Immature natural killer cell (primary cell): ENCODE results near the gene NBPF1. TPM values are rescaled to one million over a fixed set of nuclear protein-coding genes. Genes with fewer than 3 reads are reported as not detected.
"Not testable (repeated sequence)": the region's sequence is repeated elsewhere in the genome, so short reads cannot be mapped to it uniquely, and the experiment has no call there.

ENCODE experiments used
- DNase-seq, 3 donors: peaks; one replicate each; pipeline ENCODE4 v3.0.0; 2022; ENCODE audit warnings: mixed read lengths in 1 of 3
- H3K27ac Mint-ChIP-seq, 6 donors: one replicate each; pipeline ENCODE4 v1.8.0; 2020; ENCODE audit warnings: mixed read lengths in 6 of 6, mild to moderate bottlenecking in 5 of 6, inconsistent platforms in 4 of 6, moderate library complexity in 3 of 6
- H3K27me3 Mint-ChIP-seq, 3 donors: one replicate each; pipeline ENCODE4 v1.8.0; 2020 to 2021; ENCODE audit warnings: low read depth in 3 of 3, mild to moderate bottlenecking in 3 of 3, mixed read lengths in 3 of 3, moderate library complexity in 3 of 3, inconsistent platforms in 1 of 3
- H3K36me3 Mint-ChIP-seq, 3 donors: one replicate each; pipeline ENCODE4 v1.8.0; 2020; ENCODE audit warnings: mixed read lengths in 3 of 3, inconsistent platforms in 2 of 3, mild to moderate bottlenecking in 2 of 3
- H3K4me1 Mint-ChIP-seq, 2 donors: one replicate each; pipeline ENCODE4 v1.8.0; 2020; ENCODE audit warnings: inconsistent platforms in 2 of 2, mild to moderate bottlenecking in 2 of 2, mixed read lengths in 2 of 2, moderate library complexity in 1 of 2
- H3K4me3 Mint-ChIP-seq, 5 donors: one replicate each; pipeline ENCODE4 v1.8.0; 2020; ENCODE audit warnings: mild to moderate bottlenecking in 5 of 5, mixed read lengths in 5 of 5, inconsistent platforms in 3 of 5, moderate library complexity in 3 of 5
- H3K9me3 Mint-ChIP-seq, 6 donors: one replicate each; pipeline ENCODE4 v1.8.0; 2020; ENCODE audit warnings: mild to moderate bottlenecking in 6 of 6, mixed read lengths in 6 of 6, inconsistent platforms in 4 of 6, moderate library complexity in 3 of 6
- polyA plus RNA-seq, 3 donors: library from polyadenylated mRNA; unstranded; fragments of 300-500 nt; fragmentation: Illumina TruSeq; gene quantifications; one replicate each; pipeline ENCODE4 v1.2.3, GENCODE V29; 2021

NBPF1 gene
- polyA plus RNA-seq, 3 donors from 2014 or later: 4.5 to 9.1 (median 6.9) TPM

DNA sequence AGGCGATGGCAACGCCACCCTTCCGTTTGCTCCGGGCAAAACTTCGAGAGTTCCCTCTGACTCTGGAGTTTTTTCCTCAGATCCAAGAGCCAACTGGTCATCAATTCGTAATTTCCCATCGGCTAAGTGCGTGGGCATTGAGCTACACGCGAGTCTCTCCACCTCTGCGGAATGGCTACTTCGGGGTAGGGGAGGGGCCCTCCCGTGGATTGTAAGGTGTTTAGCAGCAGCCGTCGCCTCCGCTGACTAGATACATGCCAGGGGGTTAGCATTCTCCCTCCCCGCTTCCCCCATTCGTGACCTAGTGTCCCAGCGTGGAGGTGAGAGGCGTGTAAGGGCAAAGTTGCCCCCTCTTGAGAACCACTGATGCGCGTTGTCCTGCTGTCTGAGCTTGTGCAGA lies 77.5 kb downstream of the NBPF1 start:
- not testable (repeated sequence) for H3K27ac Mint-ChIP-seq, H3K4me1 Mint-ChIP-seq, DNase-seq, H3K36me3 Mint-ChIP-seq, H3K9me3 Mint-ChIP-seq, H3K4me3 Mint-ChIP-seq
- peaks cover 8 to 19% (median 11%) of the 10 kb centered on the region in 3 donors for H3K27me3 Mint-ChIP-seq

DNA sequence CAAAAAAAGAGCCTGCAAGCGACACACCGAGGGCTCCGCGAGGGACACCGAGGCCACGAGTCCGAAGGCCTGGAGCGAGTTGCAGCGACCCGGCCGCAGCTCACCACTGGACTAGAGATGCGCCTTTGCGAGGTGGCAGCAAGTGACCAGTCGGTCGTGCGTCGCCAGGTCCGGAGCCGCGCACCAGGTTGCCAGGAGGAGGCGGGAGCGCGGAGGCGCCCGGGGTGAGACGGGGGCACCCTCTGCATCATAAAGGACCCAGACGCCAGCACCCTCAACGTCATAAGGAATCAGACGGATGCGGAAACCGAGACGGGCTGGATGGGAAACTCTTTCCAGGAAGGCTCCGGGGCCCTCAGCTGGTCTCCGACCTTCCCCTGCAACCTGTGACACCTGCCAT lies 77.9 kb downstream of the NBPF1 start:
- H3K27ac Mint-ChIP-seq: not testable (repeated sequence)

DNA sequence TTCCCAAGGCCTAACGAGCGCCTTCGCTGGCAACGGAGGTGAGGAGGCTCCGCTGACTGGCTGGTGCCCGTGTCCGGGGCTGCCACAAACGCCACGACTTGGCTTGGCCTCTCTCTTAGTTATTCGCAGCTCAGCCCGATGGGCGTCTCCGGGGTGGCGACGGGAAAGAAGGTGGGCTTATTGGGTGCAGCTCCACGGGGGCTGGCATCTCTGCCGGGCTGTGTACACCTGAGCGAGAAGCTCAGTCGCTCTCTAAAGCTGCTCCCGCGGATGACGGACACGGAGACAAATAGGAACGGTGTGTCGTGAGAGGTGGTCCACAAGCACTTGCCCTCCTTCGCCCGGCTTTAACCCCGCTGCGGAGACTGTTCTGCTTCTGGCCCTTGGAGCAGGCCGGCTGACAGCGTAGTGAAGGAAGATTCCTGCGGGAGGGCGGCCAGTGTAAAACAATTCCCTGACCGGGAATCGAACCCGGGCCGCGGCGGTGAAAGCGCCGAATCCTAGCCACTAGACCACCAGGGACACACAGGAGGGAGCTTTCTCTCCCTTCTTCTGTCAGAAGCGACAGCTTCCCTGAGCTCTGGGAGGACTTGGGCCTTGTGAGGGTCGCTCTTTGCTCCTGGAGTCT lies 78.4 kb downstream of the NBPF1 start:
- not testable (repeated sequence) for H3K36me3 Mint-ChIP-seq, H3K4me1 Mint-ChIP-seq, H3K9me3 Mint-ChIP-seq, H3K27ac Mint-ChIP-seq
- Mint-ChIP-seq H3K4me3 (peak overlapping the region; percentile 63 to 84 (median 78)), H3K27me3 (peaks cover 11 to 23% (median 11%) of the 10 kb centered on the region in 3 donors)
- DNase-seq: peak in 2 of 3 donors; percentile 14 to 21

More for the DNA sequence above, 77.9 kb downstream of the NBPF1 start:
- Mint-ChIP-seq H3K27me3 (peaks cover 9 to 20% (median 11%) of the 10 kb centered on the region in 3 donors), H3K4me3 (peak overlapping the region in 2 of 5 donors; percentile 15 to 46)
- not testable (repeated sequence) for H3K9me3 Mint-ChIP-seq, H3K4me1 Mint-ChIP-seq, DNase-seq, H3K36me3 Mint-ChIP-seq

DNA sequence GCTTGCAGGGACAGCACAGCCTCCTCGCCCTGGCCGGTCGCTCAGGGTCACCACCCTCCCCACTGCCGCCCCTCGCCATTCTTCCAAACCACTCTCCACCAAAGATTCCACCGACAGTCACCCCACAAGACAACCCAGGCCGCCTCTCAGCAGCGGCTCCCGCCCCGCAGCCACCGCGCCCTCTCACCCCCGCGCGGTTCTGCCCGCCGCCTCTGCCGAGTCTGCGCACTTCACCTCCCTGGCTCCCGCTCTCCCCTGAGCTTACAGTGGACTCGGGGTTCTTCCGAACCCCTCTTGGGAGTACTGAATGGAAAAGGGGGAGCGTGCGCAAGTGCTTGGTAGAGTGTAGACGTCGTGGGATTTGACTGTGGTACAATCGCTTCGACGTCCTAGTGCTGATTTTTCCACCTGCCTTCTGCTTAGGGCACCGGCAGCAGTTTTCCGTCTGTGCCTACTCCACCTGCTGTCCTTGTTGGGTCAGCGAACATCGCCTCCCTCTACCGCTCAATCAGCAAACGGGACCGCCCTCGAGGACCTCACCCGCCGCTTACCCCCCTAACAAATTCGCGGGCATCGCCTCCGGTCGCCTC lies 79.0 kb downstream of the NBPF1 start:
- H3K27ac Mint-ChIP-seq: not testable (repeated sequence)

DNA sequence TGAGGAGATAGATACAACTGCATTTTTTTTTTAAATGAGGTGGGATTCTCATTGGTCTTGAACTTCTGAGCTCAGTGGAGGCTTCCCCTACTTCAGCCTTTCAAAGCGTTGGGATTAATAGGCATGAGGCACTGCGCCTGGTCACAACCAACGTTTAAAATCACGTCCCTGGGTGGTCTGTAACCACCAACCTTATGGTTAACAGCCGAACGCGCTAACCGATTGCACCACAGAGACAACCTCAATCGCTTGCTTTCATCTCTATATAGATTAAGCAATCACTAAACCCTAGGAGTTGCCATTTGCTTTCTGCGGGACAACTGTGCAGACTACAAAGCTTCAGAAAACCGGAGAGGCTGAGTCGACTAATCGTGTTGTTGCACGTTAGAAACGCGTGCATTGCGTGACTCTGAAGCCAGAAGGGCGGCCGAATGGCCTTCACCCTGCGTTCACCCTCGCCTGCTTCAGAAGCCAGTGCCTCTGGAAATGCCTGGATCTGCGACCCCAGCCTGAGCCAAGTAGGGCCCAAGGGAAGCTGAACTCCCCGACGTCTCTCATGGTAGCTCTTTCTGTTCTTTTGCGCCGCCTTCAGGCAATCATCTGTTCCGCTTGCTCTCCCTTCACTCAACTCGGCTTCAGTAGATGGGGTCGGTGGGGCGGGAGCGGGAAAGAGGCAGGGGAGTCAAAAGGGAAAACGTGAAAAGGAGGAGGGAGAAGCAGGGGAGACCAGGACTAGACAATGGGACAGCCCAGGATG lies 81.0 kb downstream of the NBPF1 start:
- H3K27ac Mint-ChIP-seq, H3K4me3 Mint-ChIP-seq, H3K4me1 Mint-ChIP-seq, H3K9me3 Mint-ChIP-seq, DNase-seq, H3K36me3 Mint-ChIP-seq: not testable (repeated sequence)
- peaks cover 11 to 20% (median 11%) of the 10 kb centered on the region in 3 donors for H3K27me3 Mint-ChIP-seq

More for the DNA sequence above, 79.0 kb downstream of the NBPF1 start:
- DNase-seq: peak in 2 of 3 donors; percentile 15 to 17
- H3K9me3 Mint-ChIP-seq, H3K4me1 Mint-ChIP-seq, H3K36me3 Mint-ChIP-seq: not testable (repeated sequence)
- peak overlapping the region in 4 of 5 donors; percentile 38 to 84 (median 70) for H3K4me3 Mint-ChIP-seq
- peaks cover 11 to 23% (median 11%) of the 10 kb centered on the region in 3 donors for H3K27me3 Mint-ChIP-seq

DNA sequence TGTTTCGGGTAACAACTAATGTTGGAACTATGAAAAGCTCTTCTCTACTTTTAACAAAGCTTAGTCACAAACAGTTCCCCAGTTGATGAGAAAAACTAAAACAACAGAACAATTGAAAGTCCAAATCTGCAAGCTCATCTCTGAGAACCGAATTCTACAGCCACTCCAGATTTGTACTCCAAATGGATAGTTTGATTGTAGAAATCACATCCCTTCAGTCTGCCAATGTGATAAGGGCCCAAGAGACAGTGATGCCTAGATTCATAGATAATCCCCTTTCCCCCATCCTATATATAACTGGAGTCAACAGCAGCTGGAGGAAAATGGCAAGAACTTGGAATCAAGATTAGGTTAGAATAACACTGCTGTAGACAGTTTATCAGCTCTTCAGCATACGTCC lies 85.0 kb downstream of the NBPF1 start:
- not testable (repeated sequence) for H3K9me3 Mint-ChIP-seq, DNase-seq, H3K4me1 Mint-ChIP-seq, H3K4me3 Mint-ChIP-seq, H3K27ac Mint-ChIP-seq, H3K36me3 Mint-ChIP-seq
- H3K27me3 Mint-ChIP-seq: peaks cover 7 to 22% (median 13%) of the 10 kb centered on the region in 3 donors

DNA sequence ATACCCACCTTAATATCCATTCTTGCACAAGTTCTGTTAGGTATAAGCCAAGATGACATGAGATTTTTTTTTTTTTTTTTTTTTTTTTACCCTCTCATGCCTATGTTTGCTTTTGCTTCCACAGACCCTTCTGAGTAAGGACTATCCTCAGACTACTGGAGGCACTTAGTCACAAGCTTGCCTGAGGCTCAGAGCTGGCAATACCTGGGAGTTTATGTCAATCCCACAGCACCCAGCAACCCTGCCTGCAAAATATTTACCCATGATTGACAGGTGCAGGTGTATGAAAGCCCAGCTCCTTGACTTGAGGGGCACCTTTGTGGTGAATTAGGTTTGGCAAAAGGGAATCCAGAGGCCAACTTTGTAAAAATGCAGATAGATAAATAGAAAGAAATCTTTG lies 87.6 kb downstream of the NBPF1 start:
- H3K4me1 Mint-ChIP-seq, DNase-seq, H3K4me3 Mint-ChIP-seq, H3K9me3 Mint-ChIP-seq, H3K36me3 Mint-ChIP-seq, H3K27ac Mint-ChIP-seq: not testable (repeated sequence)
- H3K27me3 Mint-ChIP-seq: peaks cover 4 to 20% (median 5%) of the 10 kb centered on the region in 3 donors

DNA sequence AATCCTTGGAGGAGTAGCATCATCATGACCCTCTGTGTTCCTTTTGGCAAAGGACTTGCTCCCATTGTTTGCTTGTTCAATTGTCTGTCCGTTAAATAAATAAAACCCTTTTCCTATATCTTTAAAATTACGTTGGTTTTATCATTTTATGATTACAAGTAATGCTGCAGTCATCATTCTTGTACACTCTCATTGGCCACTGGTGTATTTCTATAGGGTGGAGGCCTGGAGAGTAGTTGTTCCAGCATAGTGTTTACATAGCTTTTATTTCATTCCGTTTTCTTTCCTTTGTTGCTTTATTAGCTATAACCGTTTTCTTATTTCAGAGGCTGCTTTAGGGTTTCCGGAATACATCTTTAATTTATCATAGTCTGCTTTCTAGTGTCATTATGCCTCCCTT lies 91.7 kb downstream of the NBPF1 start:
- H3K36me3 Mint-ChIP-seq: not testable (repeated sequence)

DNA sequence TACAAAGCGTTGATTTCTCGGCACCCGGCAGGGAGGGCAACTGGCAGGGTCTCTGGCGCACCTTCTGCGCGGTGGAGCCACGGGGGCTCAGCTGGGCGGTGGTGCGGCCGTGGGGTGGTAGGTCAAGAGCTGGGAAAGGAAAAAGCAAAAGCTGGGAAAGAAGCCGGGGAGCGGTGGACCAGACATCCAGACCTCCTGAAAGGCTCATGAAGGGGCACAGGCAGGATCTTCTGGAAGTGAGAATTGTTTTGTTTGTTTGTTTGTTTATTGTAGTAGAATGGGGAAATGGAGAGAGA lies 92.1 kb downstream of the NBPF1 start:
- no peak for DNase-seq
- peaks cover 2 to 28% (median 5%) of the 10 kb centered on the region in 3 donors for H3K27me3 Mint-ChIP-seq
- H3K4me3 Mint-ChIP-seq: no peak overlapping the region
- H3K27ac Mint-ChIP-seq: no peak overlapping the region
- no peaks in the 10 kb centered on the region for H3K9me3 Mint-ChIP-seq
- no peaks in the 10 kb centered on the region for H3K4me1 Mint-ChIP-seq
- no peaks in the 10 kb centered on the region for H3K36me3 Mint-ChIP-seq

More for the DNA sequence above, 91.7 kb downstream of the NBPF1 start:
- H3K27ac Mint-ChIP-seq, H3K9me3 Mint-ChIP-seq, H3K4me3 Mint-ChIP-seq, DNase-seq, H3K4me1 Mint-ChIP-seq: not testable (repeated sequence)
- H3K27me3 Mint-ChIP-seq: peaks cover 2 to 31% (median 5%) of the 10 kb centered on the region in 3 donors

DNA sequence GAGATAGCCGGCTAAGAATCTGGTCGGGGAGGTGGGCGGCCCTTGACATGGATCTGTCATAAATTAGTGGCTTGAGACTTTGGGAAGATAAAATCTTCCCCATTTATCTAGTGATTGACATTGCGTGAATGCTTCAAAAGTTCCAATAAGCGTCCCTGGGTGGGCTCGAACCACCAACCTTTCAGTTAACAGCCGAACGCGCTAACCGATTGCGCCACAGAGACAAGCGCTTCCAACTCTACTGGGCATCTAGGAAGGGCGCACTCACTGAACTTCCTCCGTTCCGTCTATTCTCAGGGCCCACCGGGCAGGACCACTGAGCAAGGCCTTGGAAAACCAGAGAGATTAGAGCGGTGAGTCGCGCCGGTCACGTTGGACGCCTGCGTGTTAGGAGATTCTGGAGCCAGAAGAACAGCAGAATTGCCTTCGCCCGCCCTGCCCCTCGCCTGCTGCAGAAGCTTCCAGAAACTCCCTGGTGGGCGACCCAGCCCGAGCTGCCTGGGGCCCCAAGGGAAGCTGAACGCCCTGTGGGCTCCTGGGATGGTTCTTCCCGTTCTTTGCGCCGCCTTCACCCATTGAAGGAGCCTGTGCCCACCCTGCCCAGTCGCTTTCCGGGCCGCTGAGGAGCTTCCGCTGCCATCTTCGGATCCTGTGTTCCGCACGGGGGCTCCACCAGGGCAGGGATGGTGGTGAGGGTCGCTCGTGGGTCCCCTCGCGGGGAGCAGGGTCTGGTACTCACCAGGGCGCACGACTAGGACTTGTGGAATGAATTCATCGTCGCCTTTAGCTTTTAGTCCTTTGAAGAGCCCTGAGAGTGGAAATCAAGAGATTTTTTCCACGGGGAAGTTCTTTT lies 92.7 kb downstream of the NBPF1 start:
- H3K4me3 Mint-ChIP-seq: peak overlapping the region in 1 of 5 donors; percentile 35
- not testable (repeated sequence) for H3K9me3 Mint-ChIP-seq, H3K4me1 Mint-ChIP-seq, H3K27ac Mint-ChIP-seq, DNase-seq, H3K36me3 Mint-ChIP-seq
- H3K27me3 Mint-ChIP-seq: peaks cover 2 to 26% (median 5%) of the 10 kb centered on the region in 3 donors

DNA sequence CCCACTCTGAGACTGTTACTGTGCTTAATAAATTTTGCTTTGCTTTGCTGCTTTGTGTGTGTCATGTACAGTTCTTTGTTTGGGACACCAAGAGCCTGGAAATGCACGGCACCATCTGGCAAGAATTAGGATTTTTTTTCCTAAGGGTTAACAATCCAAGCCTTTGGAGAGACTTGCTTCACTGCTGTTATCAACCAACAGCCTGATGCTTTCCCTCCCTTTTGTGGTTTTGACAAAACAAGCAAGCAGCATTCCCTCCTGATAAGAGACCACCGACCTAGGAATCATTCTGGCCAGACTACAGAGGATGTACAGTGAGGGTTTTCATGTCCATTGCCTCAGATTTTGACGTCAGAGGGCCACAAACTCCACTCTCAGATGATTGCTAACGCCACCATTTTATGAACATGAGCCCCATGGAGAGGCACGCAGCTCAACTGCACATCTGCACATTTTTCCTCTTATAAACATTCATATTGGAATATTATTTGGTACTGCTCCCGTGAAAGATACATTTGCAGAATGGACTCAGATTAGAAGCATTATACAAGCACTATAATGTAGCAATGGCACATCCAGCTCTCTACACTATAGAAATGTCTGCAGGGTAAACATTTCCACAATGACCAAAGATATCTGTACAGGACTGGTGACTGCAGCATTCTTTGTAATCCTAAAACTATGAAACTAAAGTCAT lies 94.0 kb downstream of the NBPF1 start:
- not testable (repeated sequence) for H3K4me1 Mint-ChIP-seq, H3K36me3 Mint-ChIP-seq, H3K9me3 Mint-ChIP-seq, H3K4me3 Mint-ChIP-seq, H3K27ac Mint-ChIP-seq, DNase-seq
- peaks cover 0 to 26% (median 3%) of the 10 kb centered on the region in 3 donors for H3K27me3 Mint-ChIP-seq

DNA sequence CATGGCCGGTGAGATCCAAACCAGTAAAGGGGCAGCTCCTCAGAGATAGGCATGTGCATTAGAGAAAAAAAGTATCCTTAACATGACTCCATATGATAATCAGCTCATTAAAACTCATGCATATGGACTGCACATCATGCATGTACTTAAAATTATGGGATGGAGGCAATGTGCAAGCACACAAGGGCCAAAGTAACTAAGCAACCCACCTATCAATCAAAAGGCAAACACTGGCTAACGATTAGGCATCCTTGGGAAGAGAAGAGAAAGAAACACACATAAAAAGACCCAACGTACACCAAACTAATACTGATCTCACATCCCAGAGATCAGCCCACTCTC lies 94.5 kb downstream of the NBPF1 start:
- not testable (repeated sequence) for H3K4me3 Mint-ChIP-seq, DNase-seq, H3K9me3 Mint-ChIP-seq, H3K4me1 Mint-ChIP-seq, H3K36me3 Mint-ChIP-seq, H3K27ac Mint-ChIP-seq
- H3K27me3 Mint-ChIP-seq: peaks cover 0 to 26% (median 1%) of the 10 kb centered on the region in 3 donors

DNA sequence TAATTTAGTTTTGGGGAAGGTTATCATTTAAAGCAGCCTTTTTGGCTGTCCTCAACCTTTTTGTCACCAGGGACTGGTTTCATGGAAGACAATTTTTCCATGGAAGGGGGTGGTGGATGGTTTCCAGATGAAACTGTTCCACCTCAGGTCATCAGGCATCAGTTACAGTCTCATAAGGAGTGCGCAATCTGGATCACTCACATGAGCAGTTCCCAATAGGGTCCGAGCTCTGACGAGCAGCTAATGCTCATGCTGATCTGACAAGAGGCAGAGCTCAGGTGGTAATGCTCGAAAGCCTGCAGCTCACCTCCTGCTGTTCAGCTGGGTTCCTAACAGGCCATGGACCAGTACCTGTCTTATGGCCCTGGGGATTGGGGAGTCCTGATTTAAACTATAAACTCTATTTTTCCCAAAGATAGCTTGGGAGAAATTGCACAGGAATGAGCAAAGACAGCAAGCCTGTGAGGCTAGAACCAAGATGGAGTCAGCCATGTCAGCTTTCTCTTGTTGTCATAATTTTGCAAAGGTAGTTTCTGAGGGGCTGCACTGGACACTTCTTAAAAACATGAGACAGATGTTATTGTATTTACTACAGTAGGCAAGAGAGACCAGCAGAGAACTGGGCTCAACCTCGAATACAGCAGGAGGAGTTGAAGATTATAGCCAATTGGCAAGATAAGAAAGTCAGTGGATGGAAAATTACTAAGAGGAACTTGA lies 96.5 kb downstream of the NBPF1 start:
- H3K36me3 Mint-ChIP-seq, DNase-seq, H3K9me3 Mint-ChIP-seq, H3K27ac Mint-ChIP-seq, H3K4me1 Mint-ChIP-seq, H3K4me3 Mint-ChIP-seq: not testable (repeated sequence)
- peaks cover 0 to 20% (median 1%) of the 10 kb centered on the region in 3 donors for H3K27me3 Mint-ChIP-seq
